Stimulated activated CD4-positive, alpha-beta T cell treated with anti-CD3 and anti-CD28 coated beads, Interleukin-4, amount 100 ng/mL, for 1 hour (primary cell): Measurements from ENCODE around the gene ADAM11.
"Not testable (repeated sequence)": the region's sequence is repeated elsewhere in the genome, so short reads cannot be mapped to it uniquely, and the experiment has no call there.

Experiments used
- DNase-seq: peaks from one replicate; pipeline ENCODE4 v3.0.0-alpha.2; 2020

Gene ADAM11

DNA sequence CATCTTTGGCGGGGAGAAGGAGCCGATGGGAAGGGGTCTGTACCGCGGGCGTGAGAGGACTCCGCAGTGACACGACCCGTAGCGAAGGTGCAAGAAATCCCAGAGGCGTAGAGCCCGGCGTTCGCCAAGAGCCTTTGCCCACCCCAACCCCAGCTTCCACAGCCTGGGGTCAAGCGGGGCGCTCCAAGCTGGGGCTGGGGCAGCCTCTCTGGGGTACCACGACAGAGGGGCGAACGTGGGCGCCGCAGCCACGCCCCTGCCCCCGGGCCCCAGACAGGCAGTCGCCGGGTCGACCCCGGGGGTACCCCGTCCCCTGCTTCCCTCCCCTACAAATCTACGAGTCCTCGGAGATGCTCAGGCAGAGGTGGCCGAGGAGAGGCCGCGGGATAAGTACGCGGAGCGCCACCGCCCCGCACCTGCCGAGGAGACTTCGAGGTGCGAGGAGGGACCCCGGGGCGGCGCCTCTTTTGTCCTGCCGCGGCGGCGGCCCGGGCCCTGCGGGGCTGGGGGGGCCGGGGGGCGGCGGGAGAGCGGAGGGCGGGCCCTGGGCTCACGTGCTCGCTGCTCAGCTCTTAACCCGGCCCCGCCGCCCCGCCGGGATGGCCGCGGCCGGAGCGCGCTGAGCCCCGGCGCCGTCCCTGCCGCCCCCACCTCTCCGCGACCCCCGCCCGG is at the start of gene ADAM11:
Gene ADAM11, plus strand, starts transcription at position 575 of the 672 bp plus-strand sequence. CDS start 212 bp downstream, outside the sequence.
- DNase-seq: no peak

DNA sequence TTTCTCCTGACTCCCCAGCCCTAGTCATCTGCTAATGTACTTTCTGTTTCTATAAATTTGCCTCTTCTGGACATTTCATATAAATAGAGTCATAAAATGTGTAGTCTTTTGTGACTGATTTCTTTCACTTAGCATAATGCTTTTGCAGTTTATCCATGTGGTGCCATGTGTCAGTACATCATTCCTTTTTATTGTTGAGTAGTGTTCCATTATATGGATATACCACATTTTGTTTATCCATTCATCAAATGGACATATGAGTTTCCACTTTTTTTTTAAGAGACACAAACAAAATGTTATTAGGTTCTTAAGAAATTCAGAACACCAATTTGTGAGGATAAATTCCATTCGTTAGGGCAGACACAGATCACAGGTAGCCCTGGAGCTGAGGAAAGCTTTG is 39.3 kb upstream of the ADAM11 start:
- DNase-seq: no peak

DNA sequence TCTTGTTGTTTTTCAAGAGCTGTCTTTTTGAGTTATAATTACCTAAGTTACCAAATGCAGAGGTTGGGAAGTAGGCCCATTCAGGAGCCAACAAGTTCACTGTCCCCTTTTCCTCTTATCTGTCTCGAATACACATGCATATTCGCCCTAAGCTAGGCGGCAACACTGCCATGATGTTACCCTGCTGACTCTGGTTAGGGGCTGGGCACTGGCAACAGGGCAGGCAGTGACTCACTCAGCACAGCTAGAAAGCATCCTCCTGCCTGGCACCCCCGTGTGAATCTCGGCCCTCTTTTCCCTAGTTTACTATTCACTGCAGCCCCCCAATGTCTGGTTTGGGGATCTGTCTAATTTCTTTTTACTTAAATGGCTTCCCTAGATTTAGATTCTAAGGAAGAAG is 36.5 kb upstream of the ADAM11 start:
- no peak for DNase-seq

- not testable (repeated sequence) for DNase-seq
Observed at GRCh38 chr17:44726121-44726520, 32.7 kb upstream of the ADAM11 start.

- DNase-seq: no peak
Observed at GRCh38 chr17:44733753-44734152, 25.0 kb upstream of the ADAM11 start.

DNA sequence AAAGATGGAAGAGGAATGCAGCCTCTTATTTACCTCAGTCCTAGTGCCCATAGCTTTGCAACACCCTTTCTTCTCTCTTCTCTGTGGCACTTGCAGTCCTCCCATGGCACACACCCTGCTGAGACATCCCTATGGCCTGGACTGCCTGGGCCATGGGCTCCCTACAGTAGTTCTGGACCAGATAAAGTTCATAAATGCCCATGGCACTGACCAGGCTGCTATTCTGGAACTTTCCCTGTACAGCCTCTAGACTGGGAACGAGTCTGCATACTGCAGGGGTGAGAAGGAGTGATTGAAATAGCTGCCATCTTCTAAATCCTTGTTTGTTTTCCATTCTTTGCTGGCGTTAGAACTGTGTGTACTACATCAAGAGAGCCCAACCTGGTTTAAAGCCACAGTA is 24.5 kb upstream of the ADAM11 start:
- no peak for DNase-seq

DNA sequence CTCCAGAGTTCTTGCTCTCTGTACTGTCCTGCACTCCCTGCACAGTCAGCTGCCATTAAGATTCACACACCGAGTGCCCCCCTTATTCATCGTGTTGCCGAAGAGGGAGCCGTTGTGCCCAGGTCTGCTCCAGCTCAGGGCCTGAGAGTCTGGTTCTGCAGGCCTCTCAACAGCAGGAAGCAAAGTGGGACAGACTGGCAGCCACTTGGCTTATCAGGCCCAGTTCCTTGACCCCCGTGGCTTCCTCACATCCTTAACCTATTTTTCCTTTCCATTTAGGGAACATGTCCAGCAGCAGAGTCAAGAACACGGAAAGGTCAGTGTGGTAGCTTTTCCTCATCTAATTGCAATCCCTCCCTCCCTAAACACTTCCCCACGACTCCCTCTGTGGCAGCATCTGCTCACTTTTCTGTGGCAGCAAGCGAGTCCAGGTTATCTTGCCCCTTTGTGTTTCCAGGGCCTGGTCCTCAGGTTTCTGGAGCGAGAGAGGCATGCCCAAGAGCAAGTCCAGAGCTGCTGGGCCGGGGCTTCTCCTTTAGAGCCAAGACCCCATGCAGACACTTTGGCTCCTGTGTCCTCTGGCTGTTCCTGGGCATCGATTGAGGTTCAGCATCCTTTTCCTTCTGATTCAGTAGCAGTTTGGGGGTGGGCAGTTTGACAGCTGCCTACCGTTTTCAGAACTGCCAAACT is 22.1 kb upstream of the ADAM11 start:
- no peak for DNase-seq

DNA sequence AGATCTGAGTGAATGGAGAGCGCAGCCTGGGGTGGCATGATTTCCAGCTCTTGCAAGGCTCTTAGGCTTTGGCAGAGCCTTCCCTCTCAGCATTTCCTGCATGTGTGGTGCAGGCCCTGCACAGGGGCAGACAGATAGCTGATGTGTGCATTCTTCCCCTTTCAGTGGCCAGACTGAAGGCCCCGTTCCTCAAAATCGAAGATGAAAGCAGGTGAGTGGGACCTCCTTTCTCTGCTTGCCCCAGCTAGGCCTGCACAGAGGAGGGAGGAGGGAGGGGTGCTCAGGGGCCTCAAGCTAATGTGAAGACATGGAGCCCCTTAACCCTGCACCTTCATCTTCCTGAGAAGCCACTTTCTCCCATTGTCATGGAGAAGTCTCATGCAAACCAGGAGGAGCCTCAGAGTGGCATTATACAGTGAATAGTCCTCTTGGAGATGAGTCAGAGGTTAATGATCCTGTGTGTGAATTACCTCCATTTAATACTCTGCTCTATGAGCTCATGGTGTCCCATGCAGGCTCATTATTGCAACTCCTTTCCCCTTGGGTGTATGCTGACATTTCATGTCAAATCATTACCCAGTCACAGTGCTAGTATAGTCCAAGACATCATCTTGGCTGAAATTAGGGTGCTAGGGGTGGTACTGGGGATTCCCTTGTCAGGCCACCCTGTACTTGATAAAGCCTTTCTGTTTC is 20.4 kb upstream of the ADAM11 start:
- no peak for DNase-seq

DNA sequence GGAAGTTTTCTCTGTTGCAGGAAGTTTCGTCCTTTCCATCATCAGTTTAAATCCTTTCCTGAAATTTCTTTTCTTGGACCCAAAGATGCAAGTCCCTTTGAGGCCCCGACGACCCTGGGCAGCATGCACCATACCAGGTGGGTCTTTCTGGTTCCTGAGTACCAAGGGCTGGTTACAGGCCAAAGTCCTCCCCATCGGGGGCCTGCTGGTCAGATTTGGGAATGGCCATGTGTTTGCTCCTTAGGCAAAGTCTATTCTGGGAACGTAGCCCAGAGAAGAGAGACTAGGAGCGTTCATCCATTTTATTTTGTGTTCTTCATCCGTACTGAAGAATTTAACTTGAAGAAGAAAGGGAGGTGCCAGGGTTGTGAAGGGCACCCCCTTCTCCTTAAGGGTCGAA is 17.5 kb upstream of the ADAM11 start:
- DNase-seq: no peak

GRCh38 chr17:44745301-44745700 is 13.5 kb upstream of the ADAM11 start:
- DNase-seq: no peak

GRCh38 chr17:44745738-44746137 is 13.1 kb upstream of the ADAM11 start:
- not testable (repeated sequence) for DNase-seq

DNA sequence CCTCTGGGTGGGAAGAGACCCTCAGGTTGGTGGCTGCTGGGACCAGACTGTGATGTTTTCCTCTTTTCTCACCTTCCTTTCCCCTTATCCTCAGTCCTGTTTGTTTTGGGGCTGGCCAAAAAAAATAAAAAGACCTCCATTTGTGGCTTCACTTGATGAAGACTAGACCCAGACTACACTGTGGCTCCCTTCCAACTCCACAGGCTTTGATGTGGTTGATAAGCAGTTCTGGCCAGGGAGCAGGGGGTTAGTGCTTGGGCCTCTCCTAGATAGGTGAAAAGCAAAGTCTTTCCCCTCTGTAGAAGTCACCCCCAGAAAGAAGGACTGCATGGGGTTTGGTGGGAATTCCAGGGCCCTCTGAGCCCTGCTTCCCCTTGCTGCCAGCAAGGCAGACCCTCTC is 11.2 kb upstream of the ADAM11 start:
- DNase-seq: no peak

DNA sequence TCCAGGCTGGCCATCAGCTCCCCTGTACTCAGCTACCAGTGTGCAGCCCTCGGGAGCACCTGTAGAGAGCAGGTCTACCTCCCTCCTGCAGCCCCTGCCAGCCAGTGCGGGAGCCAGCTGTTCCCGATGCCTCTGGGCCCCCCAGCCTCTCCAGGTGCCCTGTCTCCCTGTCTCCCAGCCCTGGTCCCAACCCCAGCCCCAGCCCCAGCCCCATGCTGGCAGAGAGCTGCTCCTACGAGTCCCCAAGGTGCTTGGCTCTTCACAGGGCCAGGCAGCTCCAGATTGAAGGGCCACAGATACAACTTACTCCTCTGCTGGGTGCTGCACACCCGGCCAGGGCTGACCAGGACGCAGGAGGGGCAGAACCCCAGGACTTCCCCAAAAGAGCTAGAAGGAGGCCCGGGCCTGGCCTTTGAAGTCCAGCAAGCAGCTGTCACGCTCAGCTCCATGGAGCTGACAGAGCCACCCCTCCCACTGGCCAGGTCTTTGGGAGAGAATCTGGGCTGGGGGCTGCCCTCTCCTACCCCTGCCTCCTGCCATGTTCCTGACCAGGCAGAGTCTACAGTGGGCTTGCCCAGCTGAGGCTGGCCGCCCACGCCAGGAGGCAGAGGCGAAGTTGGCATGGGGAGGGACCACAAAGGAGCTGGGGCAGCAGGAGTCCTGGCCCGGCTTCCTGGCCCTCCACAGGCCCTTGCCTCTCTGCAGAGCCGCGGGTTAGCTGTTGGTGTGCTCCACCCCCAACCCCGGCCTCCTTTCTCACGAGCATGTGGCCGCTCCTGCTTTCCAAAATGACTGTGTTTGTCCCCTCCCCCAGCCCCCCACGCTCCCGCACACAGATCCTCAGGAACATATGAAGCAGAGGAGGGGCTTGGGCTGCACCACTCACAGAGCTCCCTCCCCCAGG is 9.5 kb upstream of the ADAM11 start:
- DNase-seq: no peak

- no peak for DNase-seq
Observed at GRCh38 chr17:44749980-44750318, 8.8 kb upstream of the ADAM11 start.

DNA sequence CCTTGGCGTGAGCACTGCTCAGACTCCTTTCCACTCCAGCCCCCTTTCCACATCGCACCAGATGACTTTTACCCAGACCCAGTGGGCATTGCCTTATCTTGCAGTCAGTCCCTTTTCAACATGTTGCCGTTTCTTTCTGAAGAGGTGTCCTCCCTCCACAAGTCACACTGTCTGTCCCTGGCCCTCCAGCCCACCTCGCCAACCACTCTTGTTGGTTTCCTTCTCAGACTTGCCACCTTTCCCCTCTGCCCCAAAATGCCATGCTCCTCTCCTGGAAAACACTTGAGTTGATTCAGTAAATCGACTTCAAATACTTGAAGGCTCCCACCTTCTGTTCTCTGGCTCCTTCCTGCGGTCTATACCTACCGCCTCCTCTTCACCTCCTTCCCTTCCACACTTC is 7.5 kb upstream of the ADAM11 start:
- no peak for DNase-seq

GRCh38 chr17:44751806-44752205 is 7.0 kb upstream of the ADAM11 start:
- no peak for DNase-seq

DNA sequence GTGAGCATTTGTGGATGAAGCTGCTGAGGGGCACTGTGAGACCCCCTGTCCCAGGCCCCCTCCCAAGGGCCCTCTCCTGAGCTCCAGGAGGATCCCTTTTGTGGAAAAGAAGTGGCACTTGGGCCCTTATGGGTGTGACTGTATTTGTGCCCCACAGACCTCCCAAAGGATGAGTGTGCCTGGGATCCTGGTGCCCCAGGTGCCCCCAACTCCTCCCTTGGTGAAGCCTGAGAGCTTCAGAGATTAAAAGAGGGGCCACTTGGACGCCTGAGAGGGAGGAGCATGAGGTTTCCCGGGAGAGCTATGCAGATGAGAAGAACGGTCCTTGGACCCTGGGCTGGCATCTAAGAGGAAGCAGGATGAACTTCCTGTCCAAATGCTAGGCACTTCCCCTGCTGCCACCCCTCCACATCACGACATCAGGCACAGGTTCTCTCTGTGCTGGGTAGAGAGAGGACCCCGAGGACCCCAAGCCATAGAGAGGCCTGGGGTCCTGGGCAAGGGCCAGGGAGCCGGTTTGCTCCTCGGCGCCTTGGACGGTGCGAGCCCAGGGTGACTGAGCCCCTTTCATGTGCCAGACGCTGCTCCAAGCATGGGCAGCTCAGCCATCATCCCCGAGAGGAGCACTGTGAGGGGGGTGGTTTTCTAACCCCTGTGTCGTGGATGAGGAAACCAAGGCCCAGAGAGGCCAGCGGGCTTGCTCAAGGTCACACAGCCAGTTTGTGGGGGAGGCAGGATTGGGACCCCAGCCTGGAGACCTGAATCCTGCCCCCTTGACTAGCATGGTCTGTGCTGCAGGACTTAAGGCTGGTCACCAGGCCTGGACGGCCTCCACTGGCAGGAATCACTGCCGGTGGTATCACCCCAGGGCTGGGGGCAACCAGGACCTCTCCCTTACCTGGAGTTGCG is 5.6 kb upstream of the ADAM11 start:
- DNase-seq: no peak

DNA sequence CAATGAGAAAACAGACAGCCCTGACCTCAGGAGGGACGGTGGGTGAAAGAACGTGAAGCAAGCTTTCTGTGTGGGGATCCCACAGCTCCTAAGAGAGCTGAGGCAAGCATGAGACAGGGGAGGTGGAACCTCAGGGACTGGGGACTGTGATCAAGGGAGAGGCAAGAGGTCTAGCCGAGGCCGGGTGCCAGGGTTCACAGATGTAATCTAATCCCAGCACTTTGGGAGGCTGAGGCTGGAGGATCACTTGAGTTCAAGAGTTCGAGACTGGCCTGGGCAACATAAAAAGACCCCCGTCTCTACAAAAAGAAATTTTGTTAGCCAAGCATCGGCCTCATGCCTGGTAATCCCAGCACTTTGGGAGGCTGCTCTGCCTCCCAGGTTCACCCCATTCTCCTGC is 4.5 kb upstream of the ADAM11 start:
- no peak for DNase-seq

- not testable (repeated sequence) for DNase-seq
Observed at GRCh38 chr17:44755180-44755579, 3.6 kb upstream of the ADAM11 start.

GRCh38 chr17:44757045-44757917 is 1.5 kb upstream of the ADAM11 start:
- DNase-seq: no peak

GRCh38 chr17:44757918-44758413 is 822 bp upstream of the ADAM11 start:
- DNase-seq: no peak
